C4-2B (cell line): ENCODE results near the gene CFAP210.

Experiments
- CTCF ChIP-seq: fragments of 450-650 bp; conservative IDR thresholded peaks from 2 replicates; pipeline ENCODE4 v1.5.1; 2017; ENCODE audit warnings: mild to moderate bottlenecking
- ZFX ChIP-seq: fragments of 450-650 bp; IDR thresholded peaks from 2 replicates; pipeline ENCODE4 v1.6.1; 2017

- TF ChIP-seq CTCF, result no peak
- TF ChIP-seq ZFX, result no peak
Observed at GRCh38 chr2:169732075-169732474, 37.9 kb upstream of the CFAP210 start.
